ENCODE data around the gene KANK2. TPM values are rescaled to one million over a fixed set of nuclear protein-coding genes. Genes with fewer than 3 reads are reported as not detected.

KANK2 gene
- total and polyA plus RNA-seq, 2 of the 4 experiments (the other 2 are of a cell fraction) = 104 to 176 TPM

DNA sequence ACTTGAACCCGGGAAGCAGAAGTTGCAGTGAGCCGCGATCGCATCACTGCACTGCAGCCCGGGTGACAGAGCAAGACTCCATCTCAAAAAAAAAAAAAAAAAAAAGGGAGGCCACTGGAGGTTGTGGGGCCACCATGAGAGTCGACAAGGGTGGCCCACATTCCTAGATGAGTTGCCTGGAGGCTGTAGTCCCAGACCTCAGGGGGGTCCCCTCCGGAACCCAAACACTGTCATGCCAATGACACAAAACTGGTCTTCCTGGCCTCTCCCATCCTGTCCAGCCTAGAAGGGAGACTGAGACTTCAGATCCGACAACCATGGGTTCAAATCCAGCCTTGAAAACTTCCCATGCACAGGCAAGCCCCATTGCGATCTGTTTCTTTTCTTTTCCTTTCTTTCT is 56.4 kb downstream of the KANK2 start:
- H3K23ac ChIP-seq (ENCODE audit: low read depth, low read length) = no peak overlapping the region
- peak overlapping the region; percentile 98 for H2BK120ac ChIP-seq (ENCODE audit: low read depth, low read length)
- no peaks in the 10 kb centered on the region for H3K27me3 ChIP-seq (ENCODE audit: control insufficient read depth, insufficient read depth, low read length)
- H3K4me1 ChIP-seq (ENCODE audit: control insufficient read depth, insufficient read depth, low read length) = peaks cover 46% of the 10 kb centered on the region
- TF ChIP-seq BHLHE40 (IDR thresholded peaks at IDR 0.05; ENCODE audit: low read depth, low read length) = no peak
- TF ChIP-seq, protein P1, sequence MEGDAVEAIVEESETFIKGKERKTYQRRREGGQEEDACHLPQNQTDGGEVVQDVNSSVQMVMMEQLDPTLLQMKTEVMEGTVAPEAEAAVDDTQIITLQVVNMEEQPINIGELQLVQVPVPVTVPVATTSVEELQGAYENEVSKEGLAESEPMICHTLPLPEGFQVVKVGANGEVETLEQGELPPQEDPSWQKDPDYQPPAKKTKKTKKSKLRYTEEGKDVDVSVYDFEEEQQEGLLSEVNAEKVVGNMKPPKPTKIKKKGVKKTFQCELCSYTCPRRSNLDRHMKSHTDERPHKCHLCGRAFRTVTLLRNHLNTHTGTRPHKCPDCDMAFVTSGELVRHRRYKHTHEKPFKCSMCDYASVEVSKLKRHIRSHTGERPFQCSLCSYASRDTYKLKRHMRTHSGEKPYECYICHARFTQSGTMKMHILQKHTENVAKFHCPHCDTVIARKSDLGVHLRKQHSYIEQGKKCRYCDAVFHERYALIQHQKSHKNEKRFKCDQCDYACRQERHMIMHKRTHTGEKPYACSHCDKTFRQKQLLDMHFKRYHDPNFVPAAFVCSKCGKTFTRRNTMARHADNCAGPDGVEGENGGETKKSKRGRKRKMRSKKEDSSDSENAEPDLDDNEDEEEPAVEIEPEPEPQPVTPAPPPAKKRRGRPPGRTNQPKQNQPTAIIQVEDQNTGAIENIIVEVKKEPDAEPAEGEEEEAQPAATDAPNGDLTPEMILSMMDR (conservative IDR thresholded peaks at IDR 0.05; ENCODE audit: low read depth, low read length) = no peak
- TF ChIP-seq, protein P2, sequence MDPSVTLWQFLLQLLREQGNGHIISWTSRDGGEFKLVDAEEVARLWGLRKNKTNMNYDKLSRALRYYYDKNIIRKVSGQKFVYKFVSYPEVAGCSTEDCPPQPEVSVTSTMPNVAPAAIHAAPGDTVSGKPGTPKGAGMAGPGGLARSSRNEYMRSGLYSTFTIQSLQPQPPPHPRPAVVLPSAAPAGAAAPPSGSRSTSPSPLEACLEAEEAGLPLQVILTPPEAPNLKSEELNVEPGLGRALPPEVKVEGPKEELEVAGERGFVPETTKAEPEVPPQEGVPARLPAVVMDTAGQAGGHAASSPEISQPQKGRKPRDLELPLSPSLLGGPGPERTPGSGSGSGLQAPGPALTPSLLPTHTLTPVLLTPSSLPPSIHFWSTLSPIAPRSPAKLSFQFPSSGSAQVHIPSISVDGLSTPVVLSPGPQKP (IDR thresholded peaks at IDR 0.05; ENCODE audit: borderline replicate concordance, low read depth, low read length) = no peak
- no peak for TF ChIP-seq MAZ (IDR thresholded peaks at IDR 0.05; ENCODE audit: borderline replicate concordance, low read depth, low read length)
- no peak for TF ChIP-seq FOS (IDR thresholded peaks at IDR 0.05; ENCODE audit: low read depth, low read length)
- no peak for TF ChIP-seq SMC3 (IDR thresholded peaks at IDR 0.05; ENCODE audit: low read depth, low read length)
- intact Hi-C loops (cut with micrococcal nuclease) (no loop called here), dilution Hi-C loops (cut with HindIII; ENCODE audit: low sequenced_read_pairs, unreplicated experiment) (no loop called here), in situ Hi-C loops (cut with MboI; ENCODE audit: low sequenced_read_pairs) (no loop called here)
- POLR2A ChIA-PET (ENCODE audit: unreplicated experiment) = no interaction called here
- peak overlapping the region; percentile 80 for H3K4ac ChIP-seq (ENCODE audit: low read depth, low read length)
- peak overlapping the region; percentile 84 for H2BK20ac ChIP-seq (ENCODE audit: low read depth, low read length)
- peaks cover 4% of the 10 kb centered on the region; the same call in 1 of the 2 replicates for H3K9me3 ChIP-seq (ENCODE audit: control insufficient read depth, insufficient read depth, low read length)
- H3K56ac ChIP-seq (ENCODE audit: extremely low read depth, insufficient read depth, low read length) = no peak overlapping the region; the same call in 1 of the 2 replicates
- no peak overlapping the region; the same call in 1 of the 2 replicates for H3K14ac ChIP-seq (replicated peaks; ENCODE audit: low read depth, low read length)
- peak overlapping the region; percentile 11; the same call in 1 of the 2 replicates for H3K27ac ChIP-seq (ENCODE audit: insufficient read depth, low read length)
- DNase-seq (no peak), ATAC-seq (ENCODE audit: low read depth) (no peak)
- no peak overlapping the region; the same call in 2 of the 3 replicates for H2BK15ac ChIP-seq (ENCODE audit: low read depth, low read length)
- BruUV-seq (replicated peaks) = no TSS peak
- H2BK5ac ChIP-seq (ENCODE audit: low read depth, low read length, poor library complexity, severe bottlenecking) = peak overlapping the region; percentile 25
- no peak overlapping the region for H4K5ac ChIP-seq (ENCODE audit: low read depth, low read length)
- no peak overlapping the region for H3K4me2 ChIP-seq (ENCODE audit: low read depth, low read length)
- CTCF ChIA-PET = no interaction called here
- peaks cover 23% of the 10 kb centered on the region for H3K9me1 ChIP-seq (ENCODE audit: insufficient read depth, low read length)
- peaks cover 11 to 52% of the 10 kb centered on the region in 2 experiments; a peak in 3 of 4 replicates for H3K79me1 ChIP-seq (ENCODE audit: low read depth in 1 of 2, low read length in 2 of 2)
- no peaks in the 10 kb centered on the region; the same call in 1 of the 2 replicates for H3K36me3 ChIP-seq (ENCODE audit: control insufficient read depth, insufficient read depth, low read length)
- no peak overlapping the region for H3K4me3 ChIP-seq (ENCODE audit: insufficient read depth, low read depth, low read length)
- H2AFZ ChIP-seq (replicated peaks; ENCODE audit: low read length, poor library complexity) = no peak overlapping the region
- no peak overlapping the region for H3K9ac ChIP-seq (ENCODE audit: low read depth, low read length)
- peak overlapping the region in 1 of 2 experiments; percentile 78; a peak in 1 of 4 replicates for H4K8ac ChIP-seq (ENCODE audit: low read depth in 2 of 2, low read length in 2 of 2)
- no CpG with 5 or more reads among the region's 9 CpGs for WGBS, 2 experiments (ENCODE audit: extremely low coverage in 2 of 2, insufficient read length in 1 of 2)
- H4K91ac ChIP-seq (ENCODE audit: insufficient read depth, low read depth, low read length) = peak overlapping the region; percentile 82
- H2AK5ac ChIP-seq (ENCODE audit: low read depth, low read length) = peak overlapping the region; percentile 93
- H4K20me1 ChIP-seq (ENCODE audit: insufficient read depth, low read length) = no peaks in the 10 kb centered on the region; the same call in 1 of the 2 replicates
- H3K18ac ChIP-seq (ENCODE audit: low read depth, low read length) = no peak overlapping the region; the same call in 1 of the 2 replicates
- peak overlapping the region; percentile 85 for H2AK9ac ChIP-seq (replicated peaks; ENCODE audit: low read depth, low read length, poor library complexity)

Data from IMR-90 (cell line).